Activated naive CD8-positive, alpha-beta T cell treated with anti-CD3 and anti-CD28 coated beads for 36 hours (primary cell): ENCODE data around the gene EPB41L5. TPM values are rescaled to one million over a fixed set of nuclear protein-coding genes. Genes with fewer than 3 reads are reported as not detected.

Source experiments
- DNase-seq: peaks from one replicate; pipeline ENCODE4 v3.0.0; 2021
- H3K27ac Mint-ChIP-seq: one replicate; pipeline ENCODE4 v1.8.0; 2022; ENCODE audit warnings: mild to moderate bottlenecking, moderate library complexity, mixed read lengths
- H3K27me3 Mint-ChIP-seq: one replicate; pipeline ENCODE4 v1.8.0; 2022; ENCODE audit warnings: mild to moderate bottlenecking, mixed read lengths
- H3K36me3 Mint-ChIP-seq: one replicate; pipeline ENCODE4 v1.8.0; 2021; ENCODE audit warnings: mild to moderate bottlenecking, mixed read lengths
- H3K4me1 Mint-ChIP-seq: one replicate; pipeline ENCODE4 v1.8.0; 2021; ENCODE audit warnings: mixed read lengths
- H3K4me3 Mint-ChIP-seq: one replicate; pipeline ENCODE4 v1.8.0; 2022; ENCODE audit warnings: mild to moderate bottlenecking, moderate library complexity, mixed read lengths
- H3K9me3 Mint-ChIP-seq: one replicate; pipeline ENCODE4 v1.8.0; 2022; ENCODE audit warnings: mixed read lengths
- total RNA-seq, 2 experiments: library from RNA; stranded (reverse); gene quantifications; one replicate each; pipeline ENCODE4 v1.2.3, GENCODE V29; 2021

EPB41L5 gene
- total RNA-seq, 2 experiments from 2014 or later, result 3.8 to 4.5 TPM

DNA sequence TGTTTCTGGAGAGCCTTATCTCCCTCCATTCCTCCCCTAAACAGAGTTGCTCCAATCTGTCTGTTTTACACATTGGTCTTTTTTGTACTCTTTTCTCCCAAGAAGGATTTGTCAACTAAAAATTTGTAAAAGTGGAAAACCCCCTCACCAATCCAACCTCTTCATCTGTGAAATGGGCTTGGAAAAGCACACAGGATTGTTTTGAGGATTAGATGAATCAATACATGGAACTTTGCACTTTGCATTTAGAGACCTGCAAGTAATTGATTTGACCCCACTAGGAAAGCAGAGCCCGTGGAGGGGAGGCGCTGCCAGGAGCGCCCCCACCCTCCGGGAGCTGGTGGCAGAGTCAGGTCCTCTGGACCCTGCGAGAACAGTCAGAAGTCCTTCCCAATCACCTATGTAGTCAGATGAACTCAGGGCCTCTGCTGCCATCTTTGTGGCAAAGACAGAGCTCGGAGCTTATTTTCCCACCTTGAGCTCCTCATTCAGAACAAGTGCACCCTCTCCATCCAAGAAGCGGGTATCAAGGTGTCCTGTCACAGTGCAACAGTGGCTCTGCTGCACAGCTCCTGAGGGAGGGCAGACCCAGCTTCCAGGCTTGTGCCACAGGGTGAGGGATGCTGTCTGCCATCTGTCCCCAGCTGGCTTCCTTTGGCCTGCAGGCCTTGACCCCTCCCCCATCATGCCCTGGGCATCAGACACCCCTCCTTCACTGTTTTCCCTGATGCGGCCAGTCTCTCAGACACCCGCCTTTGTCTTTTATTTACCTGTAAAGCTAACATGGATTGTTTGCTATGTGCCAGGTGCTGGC, 212.1 kb downstream of the EPB41L5 start:
- H3K4me3 Mint-ChIP-seq, result peak overlapping the region; percentile 80
- H3K4me1 Mint-ChIP-seq, result peaks cover 65% of the 10 kb centered on the region
- H3K27ac Mint-ChIP-seq, result peak overlapping the region; percentile 66
- H3K9me3 Mint-ChIP-seq, result peaks cover 14% of the 10 kb centered on the region
- no peaks in the 10 kb centered on the region for H3K27me3 Mint-ChIP-seq
- H3K36me3 Mint-ChIP-seq, result peaks cover 26% of the 10 kb centered on the region
- DNase-seq, result no peak

DNA sequence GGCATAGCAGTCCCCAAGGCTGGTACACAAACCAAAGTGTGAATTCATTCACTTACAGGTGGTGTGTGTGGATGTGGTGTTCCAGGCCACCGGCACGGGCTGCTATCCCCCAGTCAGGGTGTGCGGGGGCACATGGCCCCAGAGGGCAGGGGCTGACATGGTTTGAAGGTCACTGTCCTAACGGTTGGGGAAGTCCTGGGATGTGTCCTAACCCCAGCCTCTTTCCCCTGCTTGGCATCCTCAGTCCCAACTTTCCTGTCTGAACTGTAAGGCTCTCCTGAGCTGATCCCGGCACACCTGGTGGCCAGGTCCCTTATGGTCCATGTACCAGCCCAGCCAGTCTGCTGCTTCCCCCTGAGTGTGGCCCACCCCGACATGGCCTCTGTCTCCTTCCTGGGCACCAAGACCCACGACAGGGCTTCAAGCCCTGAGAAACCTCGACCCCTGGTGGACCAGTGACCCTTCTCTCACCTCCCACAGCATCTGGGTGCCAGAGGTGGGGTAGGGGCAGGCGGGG, 212.7 kb downstream of the EPB41L5 start:
- no peak overlapping the region for H3K4me3 Mint-ChIP-seq
- H3K27me3 Mint-ChIP-seq, result no peaks in the 10 kb centered on the region
- no peak for DNase-seq
- peaks cover 69% of the 10 kb centered on the region for H3K4me1 Mint-ChIP-seq
- no peak overlapping the region for H3K27ac Mint-ChIP-seq
- peaks cover 22% of the 10 kb centered on the region for H3K36me3 Mint-ChIP-seq
- H3K9me3 Mint-ChIP-seq, result peaks cover 12% of the 10 kb centered on the region

DNA sequence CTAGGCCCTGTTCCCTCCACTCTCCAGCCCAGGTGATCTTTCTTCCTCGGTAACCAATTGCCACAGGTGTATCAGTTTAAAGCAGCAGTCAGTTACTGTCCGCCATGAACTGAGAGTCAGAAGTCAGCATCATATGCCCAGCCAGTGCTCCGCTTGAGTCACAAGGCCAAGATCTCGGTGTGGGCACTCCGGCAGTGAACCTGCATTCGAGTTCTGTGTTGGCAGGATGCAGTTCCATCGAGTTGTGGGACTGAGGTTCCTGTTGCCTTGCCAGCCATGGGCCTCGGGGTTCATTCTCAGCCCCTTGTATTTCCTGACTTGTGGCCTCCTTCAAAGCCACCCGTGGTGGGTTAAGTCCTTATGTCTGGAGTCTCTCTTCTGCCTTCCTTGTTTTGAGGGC, 213.4 kb downstream of the EPB41L5 start:
- H3K9me3 Mint-ChIP-seq, result peaks cover 10% of the 10 kb centered on the region
- H3K27me3 Mint-ChIP-seq, result no peaks in the 10 kb centered on the region
- H3K4me3 Mint-ChIP-seq, result no peak overlapping the region
- no peak for DNase-seq
- no peak overlapping the region for H3K27ac Mint-ChIP-seq
- H3K36me3 Mint-ChIP-seq, result peaks cover 20% of the 10 kb centered on the region
- H3K4me1 Mint-ChIP-seq, result peaks cover 68% of the 10 kb centered on the region

DNA sequence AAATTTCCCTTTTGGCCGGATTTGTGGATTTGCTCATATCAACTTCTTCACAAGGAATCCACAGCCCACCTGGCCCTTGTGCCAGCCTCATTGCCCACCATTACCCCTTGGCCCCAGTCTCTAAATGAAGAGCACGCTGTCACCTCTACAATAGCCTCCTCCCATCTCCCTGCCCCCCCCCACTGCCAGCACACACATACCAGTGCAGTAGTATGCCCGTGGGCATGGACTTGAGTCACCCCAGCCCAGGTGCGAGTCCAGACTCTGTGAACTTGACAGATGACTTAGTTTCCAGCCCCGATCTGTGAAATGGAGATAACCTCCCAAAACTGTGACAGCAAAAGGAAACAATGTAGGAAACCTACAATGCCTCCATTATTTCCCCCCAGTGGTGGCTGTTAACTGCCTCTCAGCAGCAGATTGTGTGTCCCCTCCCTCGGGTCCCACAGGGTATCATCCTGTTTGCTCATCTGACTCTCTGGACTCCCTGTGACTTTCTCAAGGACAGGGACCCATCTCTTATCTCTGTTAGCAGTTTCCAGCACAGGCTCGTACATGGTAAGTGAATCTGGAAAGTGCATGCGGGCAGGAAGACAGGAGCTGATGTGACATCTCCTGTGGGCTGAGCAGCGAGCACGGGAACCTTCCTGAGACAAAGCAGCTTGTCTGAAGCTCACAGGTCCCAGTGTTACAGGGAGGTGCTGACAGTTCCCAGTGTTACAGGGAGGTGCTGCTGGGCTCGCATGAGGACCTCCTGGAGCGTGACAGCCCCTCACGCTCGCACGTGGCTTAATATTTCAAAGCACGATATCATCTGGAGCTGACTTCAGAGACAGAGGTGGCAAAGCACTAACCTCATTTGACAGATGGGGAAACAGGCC, 214.5 kb downstream of the EPB41L5 start:
- Mint-ChIP-seq H3K4me3 (no peak overlapping the region), H3K36me3 (peaks cover 11% of the 10 kb centered on the region), H3K4me1 (peaks cover 66% of the 10 kb centered on the region), H3K27me3 (no peaks in the 10 kb centered on the region), H3K27ac (peak overlapping the region; percentile 67), H3K9me3 (peaks cover 1% of the 10 kb centered on the region)
- DNase-seq, result no peak

DNA sequence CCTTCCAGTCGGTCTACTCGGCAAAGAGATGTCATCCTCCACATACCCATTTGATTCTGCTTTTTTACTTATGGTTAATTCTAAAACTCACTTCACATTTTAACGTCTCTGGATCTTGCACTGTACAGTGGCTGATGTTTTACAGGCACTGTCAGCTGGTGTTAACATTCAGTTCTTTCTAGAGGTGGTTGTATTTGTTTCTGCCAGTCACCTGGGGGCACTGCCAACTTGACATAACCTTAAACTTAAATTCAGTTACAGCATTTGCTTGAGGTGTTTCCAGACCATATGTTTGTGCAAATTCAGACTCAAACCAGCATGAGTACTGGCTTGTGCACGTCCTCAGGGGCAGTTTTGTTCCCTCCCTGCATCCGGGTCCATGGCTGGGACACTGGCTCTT, 215.6 kb downstream of the EPB41L5 start:
- no peak overlapping the region for H3K27ac Mint-ChIP-seq
- H3K27me3 Mint-ChIP-seq, result no peaks in the 10 kb centered on the region
- peaks cover 72% of the 10 kb centered on the region for H3K4me1 Mint-ChIP-seq
- no peaks in the 10 kb centered on the region for H3K9me3 Mint-ChIP-seq
- no peak overlapping the region for H3K4me3 Mint-ChIP-seq
- H3K36me3 Mint-ChIP-seq, result peaks cover 7% of the 10 kb centered on the region
- DNase-seq, result no peak

Other genes with a start within 250 kb of the EPB41L5 start
- gene TMEM185B, start 210.3 kb downstream of the EPB41L5 start, total RNA-seq, result 10 to 100 TPM; 23.2 to 24.2 TPM
- 10 to 100 TPM; 16.6 to 16.7 TPM for gene RALB, start 239.8 kb downstream of the EPB41L5 start, total RNA-seq